NCI-H2196 (cell line): Measurements from ENCODE around the gene LPXN.
"Not testable (repeated sequence)": the region's sequence is repeated elsewhere in the genome, so short reads cannot be mapped to it uniquely, and the experiment has no call there.

ENCODE experiments used
- DNase-seq: peaks from one replicate; lab custom pipeline; 2025; ENCODE audit not compliant: unreplicated experiment; lab: John Stamatoyannopoulos, UW

Gene LPXN

GRCh38 chr11:58579192-58580129, 3.8 kb upstream of the LPXN start:
- peak; percentile 86 for DNase-seq

DNA sequence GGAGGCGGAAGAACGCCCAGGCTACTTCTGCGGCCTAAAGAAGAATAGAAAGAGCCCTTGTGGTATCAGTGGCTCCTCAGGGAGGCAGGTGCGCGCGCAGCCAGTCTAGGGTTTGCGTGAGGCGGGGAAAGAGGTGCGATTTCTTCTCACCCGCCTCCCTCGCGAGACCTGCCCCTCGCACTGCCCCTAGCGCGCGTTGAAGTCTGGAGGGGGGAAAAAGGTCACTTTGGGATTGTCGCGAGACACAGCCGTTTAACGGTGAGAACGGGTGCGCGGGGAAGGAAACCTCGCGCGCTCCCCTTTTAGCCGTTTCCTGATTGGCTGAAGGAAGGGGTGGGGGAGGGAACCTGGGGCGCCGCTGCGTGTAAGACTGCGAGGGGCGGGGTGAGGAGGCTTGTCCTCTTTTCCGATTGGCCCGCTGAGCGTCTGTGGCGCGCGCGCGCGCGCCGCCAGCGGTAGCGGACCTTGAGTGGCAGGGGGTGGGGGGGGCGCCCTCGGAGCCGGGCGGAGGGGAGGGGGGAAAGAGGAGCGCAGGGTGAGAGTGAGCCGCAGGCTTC, 3.1 kb upstream of the LPXN start, which contains the start of gene ZFP91:
Gene ZFP91, plus strand, starts transcription at position 429 of the 557 bp plus-strand sequence. CDS start 219 bp downstream, outside the sequence.
- peak; percentile 97 for DNase-seq

DNA sequence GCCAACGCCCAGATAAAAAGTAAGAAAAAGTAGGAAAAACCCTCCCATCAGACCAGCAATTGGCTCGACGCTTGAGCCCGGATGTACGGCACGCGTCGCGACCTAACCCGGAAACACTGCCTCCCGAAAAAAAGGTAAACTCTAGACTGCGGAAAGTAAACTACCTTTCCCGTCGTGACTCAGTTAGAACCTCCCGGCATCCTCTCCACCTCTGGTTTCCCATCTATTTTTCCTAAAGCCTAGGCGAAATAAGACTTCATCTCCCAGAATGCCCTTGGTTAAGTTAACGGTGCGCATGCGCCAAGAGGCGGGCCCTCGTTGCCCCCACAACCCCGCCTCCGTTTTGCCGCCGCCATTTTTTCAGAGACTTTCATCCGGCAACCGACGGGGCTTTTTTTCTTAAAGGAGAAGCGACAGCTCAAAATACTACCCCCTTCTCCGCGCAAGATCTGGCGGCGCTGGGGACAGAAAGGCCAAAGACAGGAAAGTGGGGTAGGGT, 2.5 kb upstream of the LPXN start:
- peak; percentile 97 for DNase-seq

DNA sequence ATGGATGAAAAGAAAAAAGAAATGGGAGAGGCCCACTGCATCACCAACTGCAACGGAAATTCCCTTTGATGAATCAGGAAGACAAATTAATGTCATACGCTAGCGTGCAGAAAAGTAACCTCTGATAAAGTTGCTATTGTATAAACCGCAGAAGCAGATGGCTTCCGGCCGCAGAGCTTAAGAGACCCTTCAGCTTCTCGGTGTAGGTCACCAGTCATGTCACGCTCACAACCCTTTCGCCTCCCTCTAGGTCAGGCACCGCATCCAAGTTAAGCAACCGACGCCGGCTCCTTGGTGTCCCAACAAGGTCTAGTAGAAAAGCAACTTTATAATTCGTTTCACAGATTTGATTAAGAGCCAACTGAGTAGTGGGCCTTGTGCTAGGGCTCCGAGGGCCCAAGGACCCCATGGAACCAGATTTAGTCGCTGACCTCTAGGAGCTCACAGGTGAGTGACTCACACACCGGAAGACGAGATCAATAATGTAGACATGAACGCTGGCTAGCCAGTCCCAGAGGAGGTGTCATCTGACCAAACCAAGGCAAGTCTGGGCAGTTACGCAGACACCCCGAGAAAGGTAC, 2.0 kb upstream of the LPXN start:
- DNase-seq: peak; percentile 72

- peak; percentile 28 for DNase-seq
Observed at GRCh38 chr11:58576887-58577471, 1.3 kb upstream of the LPXN start.

GRCh38 chr11:58574881-58575280, 775 bp downstream of the LPXN start:
- no peak for DNase-seq

GRCh38 chr11:58573451-58574104, 2.1 kb downstream of the LPXN start:
- peak; percentile 34 for DNase-seq

GRCh38 chr11:58572906-58573305, 2.8 kb downstream of the LPXN start:
- DNase-seq: not testable (repeated sequence)

GRCh38 chr11:58567889-58568512, 7.7 kb downstream of the LPXN start:
- peak; percentile 54 for DNase-seq

DNA sequence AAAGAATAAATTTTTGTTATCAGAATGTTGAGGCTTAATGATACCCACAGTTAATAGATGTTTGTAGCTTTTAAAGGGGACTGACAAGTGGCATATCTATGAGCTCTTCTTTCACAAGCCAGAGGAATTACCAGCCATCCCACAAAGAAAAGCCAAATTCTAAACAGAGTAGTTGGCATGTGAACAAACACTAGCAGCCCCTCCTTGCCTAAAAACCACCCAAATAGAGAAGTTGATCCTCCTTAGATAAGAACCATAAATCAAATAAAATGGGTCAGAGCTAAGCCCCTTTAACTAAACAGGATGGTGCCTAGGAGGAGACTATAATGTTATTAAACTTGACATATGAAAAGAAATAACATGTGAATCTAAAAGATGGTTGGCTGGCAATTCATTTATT, 11.4 kb downstream of the LPXN start:
- DNase-seq: no peak

GRCh38 chr11:58562375-58562800, 13.3 kb downstream of the LPXN start:
- no peak for DNase-seq

DNA sequence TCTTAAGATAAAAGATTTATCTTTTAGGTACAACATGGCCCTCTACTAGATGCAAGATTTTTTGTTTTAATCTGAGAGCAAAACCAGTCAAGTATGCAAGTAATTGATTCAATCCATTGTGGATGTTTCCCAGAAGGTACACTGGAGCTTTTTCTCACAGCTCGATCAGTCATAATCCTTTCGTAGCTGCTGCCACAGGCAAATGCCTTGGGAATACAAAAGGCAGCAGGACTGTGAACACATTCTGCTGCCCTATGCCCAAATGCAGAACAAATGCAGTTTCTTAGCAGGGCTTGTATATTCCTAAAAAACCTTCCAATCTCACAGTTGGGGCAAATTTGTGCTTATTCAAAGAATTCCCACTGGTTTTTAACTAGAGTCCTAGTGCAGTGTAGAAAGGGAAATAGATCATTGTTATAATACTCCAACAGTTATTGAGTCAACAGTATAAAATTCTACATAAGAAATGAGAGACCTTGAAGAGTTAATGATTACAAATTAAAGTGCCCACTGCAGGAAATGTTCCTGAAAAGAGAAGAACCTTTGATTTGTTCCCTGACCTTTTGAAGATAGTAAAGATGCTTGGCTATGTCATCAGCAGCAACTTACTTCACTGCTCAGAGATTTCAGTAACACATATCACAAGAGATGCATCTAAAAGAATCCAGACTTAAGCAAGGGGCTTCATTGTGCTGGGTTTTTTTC, 14.1 kb downstream of the LPXN start:
- no peak for DNase-seq

GRCh38 chr11:58560842-58561241, 14.8 kb downstream of the LPXN start:
- DNase-seq: no peak

GRCh38 chr11:58549644-58550043, 26.0 kb downstream of the LPXN start:
- DNase-seq: no peak

- DNase-seq: no peak
Observed at GRCh38 chr11:58546841-58547240, 28.8 kb downstream of the LPXN start.

DNA sequence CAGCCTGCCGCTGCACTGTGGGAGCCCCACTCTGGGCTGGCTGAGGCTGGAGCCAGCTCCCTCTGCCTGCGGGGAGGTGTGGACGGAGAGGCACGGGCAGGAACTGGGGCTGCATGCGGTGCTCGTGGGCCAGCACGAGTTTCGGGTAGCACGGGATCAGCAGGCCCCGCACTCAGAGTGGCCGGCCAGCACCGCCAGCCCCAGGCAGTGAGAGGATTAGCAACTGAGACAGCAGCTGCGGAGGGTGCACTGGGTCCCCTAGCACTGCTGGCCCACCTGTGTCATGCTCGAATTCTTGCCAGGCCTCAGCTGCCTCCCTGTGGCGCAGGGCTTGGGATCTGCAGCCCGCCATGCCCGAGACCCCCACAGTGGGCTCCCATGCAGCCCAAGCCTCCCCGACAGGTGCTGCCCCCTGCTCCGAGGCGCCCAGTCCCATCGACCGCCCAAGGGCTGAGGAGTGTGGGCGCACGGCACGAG, 43.8 kb downstream of the LPXN start:
- no peak for DNase-seq

- DNase-seq: no peak
Observed at GRCh38 chr11:58530236-58530635, 45.4 kb downstream of the LPXN start.

DNA sequence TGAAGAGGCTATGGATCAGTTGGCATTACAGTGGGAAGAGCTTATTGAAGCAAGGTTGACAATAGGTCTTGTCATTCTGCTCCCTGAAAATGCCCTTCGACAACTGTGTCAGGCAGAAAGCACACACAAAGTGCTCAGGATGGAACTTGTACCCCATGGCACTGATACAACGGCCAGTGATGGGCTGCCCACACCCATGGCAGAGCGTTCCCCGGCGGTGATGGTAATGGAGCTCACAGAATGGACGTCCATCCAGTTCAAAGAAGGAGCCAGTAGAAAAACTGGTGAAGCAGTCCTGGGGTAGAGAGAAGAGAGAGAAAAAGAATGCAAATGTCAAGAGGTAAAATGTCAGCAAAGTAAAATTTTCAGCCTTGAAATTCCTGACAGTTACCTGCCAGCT, 48.2 kb downstream of the LPXN start:
- DNase-seq: no peak

DNA sequence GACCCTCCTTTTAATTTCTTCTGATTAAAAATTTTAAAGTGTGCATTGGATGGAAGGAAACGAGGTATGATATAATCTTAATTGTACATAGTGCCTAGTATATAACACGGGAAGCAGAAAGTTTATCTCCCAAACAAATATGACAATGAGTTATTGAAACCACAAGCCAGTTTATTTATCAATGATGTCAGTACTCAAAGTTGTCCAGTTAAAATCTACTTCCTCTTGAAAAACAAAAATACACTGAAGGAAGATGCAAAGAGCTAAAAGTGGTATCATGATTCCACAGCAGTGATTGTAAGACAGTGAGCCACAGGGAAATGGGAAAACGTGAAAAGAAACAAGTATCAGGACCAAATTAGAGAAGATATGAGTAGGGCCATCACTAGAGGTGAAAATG, 48.9 kb downstream of the LPXN start:
- DNase-seq: no peak
